A549 (cell line): ENCODE data around the gene ZFPM1.

ENCODE experiments used
- CTCF ChIP-seq: fragments of >200 bp; sonication (Bioruptor Twin); formaldehyde crosslinking; IDR thresholded peaks from 3 replicates; pipeline ENCODE4 v1.5.1; 2016
- EHMT2 ChIP-seq: fragments of 200-600 bp; sonication (generic); IDR thresholded peaks from 2 replicates; pipeline ENCODE4 v1.6.1; 2016; ENCODE audit warnings: antibody characterized with exemption, low read depth, mild to moderate bottlenecking, moderate library complexity
- JUN ChIP-seq, 2 experiments: fragments of >200 bp; sonication (Bioruptor Twin); formaldehyde crosslinking; IDR thresholded peaks; 2 replicates in 1 of 2; 3 replicates in 1 of 2; pipeline ENCODE4 v1.6.1; 2016 to 2017
- POLR2A ChIP-seq: IDR thresholded peaks from 2 replicates; pipeline ENCODE4 v1.6.1; 2012; ENCODE audit warnings: mild to moderate bottlenecking, low read length
- RAD21 ChIP-seq, 2 experiments: fragments of >200 bp in 1 of 2; sonication (Bioruptor Twin) in 1 of 2; formaldehyde crosslinking in 1 of 2; IDR thresholded peaks in 1 of 2; conservative IDR thresholded peaks in 1 of 2; 2 replicates in 1 of 2; 3 replicates in 1 of 2; pipeline ENCODE4 v1.6.1; 2012 to 2018; ENCODE audit warnings: inconsistent platforms in 1 of 2
- TF ChIP-seq, protein P1 (sequence below): fragments of 200-600 bp; sonication (generic); IDR thresholded peaks from 2 replicates; pipeline ENCODE4 v1.6.1; 2016; ENCODE audit warnings: antibody characterized with exemption, mild to moderate bottlenecking, moderate library complexity

GRCh38 chr16:88482630-88483391 is 29.7 kb downstream of the ZFPM1 start:
- no peak for TF ChIP-seq POLR2A
- no peak for TF ChIP-seq CTCF
- TF ChIP-seq, protein P1, sequence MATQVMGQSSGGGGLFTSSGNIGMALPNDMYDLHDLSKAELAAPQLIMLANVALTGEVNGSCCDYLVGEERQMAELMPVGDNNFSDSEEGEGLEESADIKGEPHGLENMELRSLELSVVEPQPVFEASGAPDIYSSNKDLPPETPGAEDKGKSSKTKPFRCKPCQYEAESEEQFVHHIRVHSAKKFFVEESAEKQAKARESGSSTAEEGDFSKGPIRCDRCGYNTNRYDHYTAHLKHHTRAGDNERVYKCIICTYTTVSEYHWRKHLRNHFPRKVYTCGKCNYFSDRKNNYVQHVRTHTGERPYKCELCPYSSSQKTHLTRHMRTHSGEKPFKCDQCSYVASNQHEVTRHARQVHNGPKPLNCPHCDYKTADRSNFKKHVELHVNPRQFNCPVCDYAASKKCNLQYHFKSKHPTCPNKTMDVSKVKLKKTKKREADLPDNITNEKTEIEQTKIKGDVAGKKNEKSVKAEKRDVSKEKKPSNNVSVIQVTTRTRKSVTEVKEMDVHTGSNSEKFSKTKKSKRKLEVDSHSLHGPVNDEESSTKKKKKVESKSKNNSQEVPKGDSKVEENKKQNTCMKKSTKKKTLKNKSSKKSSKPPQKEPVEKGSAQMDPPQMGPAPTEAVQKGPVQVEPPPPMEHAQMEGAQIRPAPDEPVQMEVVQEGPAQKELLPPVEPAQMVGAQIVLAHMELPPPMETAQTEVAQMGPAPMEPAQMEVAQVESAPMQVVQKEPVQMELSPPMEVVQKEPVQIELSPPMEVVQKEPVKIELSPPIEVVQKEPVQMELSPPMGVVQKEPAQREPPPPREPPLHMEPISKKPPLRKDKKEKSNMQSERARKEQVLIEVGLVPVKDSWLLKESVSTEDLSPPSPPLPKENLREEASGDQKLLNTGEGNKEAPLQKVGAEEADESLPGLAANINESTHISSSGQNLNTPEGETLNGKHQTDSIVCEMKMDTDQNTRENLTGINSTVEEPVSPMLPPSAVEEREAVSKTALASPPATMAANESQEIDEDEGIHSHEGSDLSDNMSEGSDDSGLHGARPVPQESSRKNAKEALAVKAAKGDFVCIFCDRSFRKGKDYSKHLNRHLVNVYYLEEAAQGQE, result no peak
- TF ChIP-seq JUN (IDR thresholded peaks at IDR 0.05), result no peak
- no peak for TF ChIP-seq RAD21 (conservative IDR thresholded peaks at IDR 0.05 in 1 of 2, IDR thresholded peaks at IDR 0.05 in 1 of 2)
- TF ChIP-seq EHMT2, result no peak
